Measurements from ENCODE around the gene VSX1.

VSX1 gene

GRCh38 chr20:25049261-25050060 is 32.5 kb downstream of the VSX1 start:
- no peaks in the 10 kb centered on the region for H3K27me3 Mint-ChIP-seq
- H3K27ac Mint-ChIP-seq, result no peak overlapping the region
- peak; percentile 8 for DNase-seq
- H3K4me3 Mint-ChIP-seq, result no peak overlapping the region
- peaks cover 29% of the 10 kb centered on the region for H3K36me3 Mint-ChIP-seq
- CTCF ChIA-PET, result interaction anchor here (1.0 kb wide), 1 partner anchor 13 kb away, joined by 3 read pairs; no protein-coding TSS in a partner anchor
- H3K9me3 Mint-ChIP-seq, result no peaks in the 10 kb centered on the region
- peaks cover 33% of the 10 kb centered on the region for H3K4me1 Mint-ChIP-seq

- H3K4me3 Mint-ChIP-seq, result no peak overlapping the region
- H3K9me3 Mint-ChIP-seq, result no peaks in the 10 kb centered on the region
- H3K27me3 Mint-ChIP-seq, result no peaks in the 10 kb centered on the region
- peaks cover 21% of the 10 kb centered on the region for H3K36me3 Mint-ChIP-seq
- DNase-seq, result no peak
- H3K4me1 Mint-ChIP-seq, result peaks cover 30% of the 10 kb centered on the region
- CTCF ChIA-PET, result no interaction called here
- no peak overlapping the region for H3K27ac Mint-ChIP-seq
Measured at GRCh38 chr20:25048519-25048952, 33.4 kb downstream of the VSX1 start.

DNA sequence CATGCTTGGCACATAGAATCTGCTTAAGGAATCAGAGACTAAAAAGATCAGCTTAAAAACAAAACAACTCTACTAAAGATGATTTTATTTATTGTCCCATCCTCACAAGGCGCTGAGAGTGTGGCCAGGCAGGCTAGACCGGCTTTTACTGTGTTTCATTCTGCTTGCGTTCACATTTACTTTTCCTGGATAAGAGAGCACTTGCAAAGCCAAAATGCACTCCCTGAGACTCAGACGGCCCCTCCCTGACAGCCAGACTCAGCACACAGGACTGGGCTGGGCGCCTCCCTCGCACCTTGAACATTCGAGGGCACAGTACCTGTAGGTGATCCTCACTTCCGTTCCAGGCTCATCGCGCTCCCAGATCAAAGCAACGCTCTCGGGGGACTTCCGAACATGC is 34.2 kb downstream of the VSX1 start:
- CTCF ChIA-PET, result no interaction called here
- Mint-ChIP-seq H3K4me3 (no peak overlapping the region), H3K4me1 (peaks cover 32% of the 10 kb centered on the region), H3K27ac (no peak overlapping the region), H3K9me3 (no peaks in the 10 kb centered on the region), H3K27me3 (no peaks in the 10 kb centered on the region), H3K36me3 (peaks cover 20% of the 10 kb centered on the region)
- DNase-seq, result no peak

- H3K36me3 Mint-ChIP-seq, result peaks cover 21% of the 10 kb centered on the region
- no peak for DNase-seq
- H3K4me3 Mint-ChIP-seq, result no peak overlapping the region
- CTCF ChIA-PET, result no interaction called here
- peaks cover 34% of the 10 kb centered on the region for H3K4me1 Mint-ChIP-seq
- H3K9me3 Mint-ChIP-seq, result no peaks in the 10 kb centered on the region
- no peaks in the 10 kb centered on the region for H3K27me3 Mint-ChIP-seq
- no peak overlapping the region for H3K27ac Mint-ChIP-seq
Measured at GRCh38 chr20:25046736-25047666, 34.9 kb downstream of the VSX1 start.

- Mint-ChIP-seq H3K27me3 (no peaks in the 10 kb centered on the region), H3K9me3 (no peaks in the 10 kb centered on the region), H3K36me3 (peaks cover 20% of the 10 kb centered on the region), H3K27ac (no peak overlapping the region), H3K4me3 (no peak overlapping the region), H3K4me1 (peaks cover 40% of the 10 kb centered on the region)
- CTCF ChIA-PET, result no interaction called here
- no peak for DNase-seq
Measured at GRCh38 chr20:25046181-25046641, 35.7 kb downstream of the VSX1 start.

- Mint-ChIP-seq H3K27ac (peak overlapping the region; percentile 75), H3K4me1 (peaks cover 42% of the 10 kb centered on the region), H3K4me3 (no peak overlapping the region), H3K36me3 (peaks cover 20% of the 10 kb centered on the region), H3K27me3 (no peaks in the 10 kb centered on the region), H3K9me3 (no peaks in the 10 kb centered on the region)
- CTCF ChIA-PET, result no interaction called here
- no peak for DNase-seq
Measured at GRCh38 chr20:25045343-25045712, 36.6 kb downstream of the VSX1 start.

DNA sequence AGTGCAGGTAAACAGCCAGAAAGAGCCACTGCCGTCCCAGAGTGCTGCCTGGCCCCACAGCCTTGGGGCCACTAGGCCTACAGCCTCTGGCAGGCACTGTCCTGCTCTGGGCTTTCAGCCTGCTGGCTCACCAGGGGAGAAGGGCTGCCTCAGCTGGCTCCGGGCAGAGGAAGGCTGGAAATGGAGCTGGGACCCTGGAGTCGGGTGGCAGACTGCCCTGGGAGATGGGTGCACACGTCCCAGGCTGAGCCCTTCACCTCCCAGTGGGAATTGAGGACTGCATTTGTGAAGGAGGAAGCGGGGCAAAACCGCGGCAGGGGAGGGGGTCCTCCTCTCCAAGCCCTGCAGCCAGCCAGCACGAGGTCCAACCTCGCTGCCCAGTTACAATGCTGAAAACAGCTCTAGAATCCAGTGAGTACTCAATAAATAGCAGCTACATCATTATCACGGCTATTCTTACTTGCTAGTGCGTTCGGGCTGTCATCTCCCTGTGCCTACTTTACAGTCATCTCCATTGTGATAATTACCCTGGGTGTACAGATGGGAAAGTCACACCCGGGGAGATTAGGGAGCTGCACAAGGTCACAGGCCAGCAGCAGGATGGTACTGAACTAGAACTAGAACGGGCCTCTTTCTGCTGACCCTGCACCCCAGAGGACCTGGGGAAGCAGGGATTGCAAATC is 37.1 kb downstream of the VSX1 start:
- Mint-ChIP-seq H3K27me3 (no peaks in the 10 kb centered on the region), H3K27ac (peak overlapping the region; percentile 75), H3K36me3 (peaks cover 20% of the 10 kb centered on the region), H3K9me3 (no peaks in the 10 kb centered on the region), H3K4me3 (no peak overlapping the region), H3K4me1 (peaks cover 46% of the 10 kb centered on the region)
- DNase-seq, result no peak
- CTCF ChIA-PET, result no interaction called here

DNA sequence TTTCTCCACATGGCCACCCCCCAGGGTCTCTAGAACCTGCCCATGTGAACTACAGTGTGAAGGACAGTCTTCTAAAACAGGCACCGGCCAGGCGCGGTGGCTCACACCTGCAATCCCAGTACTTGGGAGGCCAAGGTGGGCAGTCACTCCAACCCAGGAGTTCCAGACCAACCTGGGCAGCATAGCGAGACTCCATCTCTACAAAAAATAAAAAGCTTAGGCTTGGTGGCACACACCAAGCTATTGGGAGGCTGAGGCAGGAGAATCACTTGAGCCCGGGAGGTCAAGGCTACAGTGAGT is 37.7 kb downstream of the VSX1 start:
- Mint-ChIP-seq H3K27ac (peak overlapping the region; percentile 88), H3K4me1 (peaks cover 49% of the 10 kb centered on the region), H3K9me3 (no peaks in the 10 kb centered on the region), H3K4me3 (no peak overlapping the region), H3K36me3 (peaks cover 24% of the 10 kb centered on the region), H3K27me3 (no peaks in the 10 kb centered on the region)
- CTCF ChIA-PET, result no interaction called here
- DNase-seq, result no peak

GRCh38 chr20:25043499-25044260 is 38.3 kb downstream of the VSX1 start:
- H3K4me3 Mint-ChIP-seq, result no peak overlapping the region
- peaks cover 49% of the 10 kb centered on the region for H3K4me1 Mint-ChIP-seq
- CTCF ChIA-PET, result no interaction called here
- no peaks in the 10 kb centered on the region for H3K27me3 Mint-ChIP-seq
- DNase-seq, result no peak
- H3K27ac Mint-ChIP-seq, result peak overlapping the region; percentile 88
- peaks cover 26% of the 10 kb centered on the region for H3K36me3 Mint-ChIP-seq
- no peaks in the 10 kb centered on the region for H3K9me3 Mint-ChIP-seq

GRCh38 chr20:25042531-25043498 is 39.1 kb downstream of the VSX1 start:
- peak overlapping the region; percentile 88 for H3K27ac Mint-ChIP-seq
- DNase-seq, result peak; percentile 76
- peaks cover 27% of the 10 kb centered on the region for H3K36me3 Mint-ChIP-seq
- H3K4me1 Mint-ChIP-seq, result peaks cover 54% of the 10 kb centered on the region
- peak overlapping the region; percentile 6 for H3K4me3 Mint-ChIP-seq
- H3K9me3 Mint-ChIP-seq, result no peaks in the 10 kb centered on the region
- CTCF ChIA-PET, result no interaction called here
- no peaks in the 10 kb centered on the region for H3K27me3 Mint-ChIP-seq

DNA sequence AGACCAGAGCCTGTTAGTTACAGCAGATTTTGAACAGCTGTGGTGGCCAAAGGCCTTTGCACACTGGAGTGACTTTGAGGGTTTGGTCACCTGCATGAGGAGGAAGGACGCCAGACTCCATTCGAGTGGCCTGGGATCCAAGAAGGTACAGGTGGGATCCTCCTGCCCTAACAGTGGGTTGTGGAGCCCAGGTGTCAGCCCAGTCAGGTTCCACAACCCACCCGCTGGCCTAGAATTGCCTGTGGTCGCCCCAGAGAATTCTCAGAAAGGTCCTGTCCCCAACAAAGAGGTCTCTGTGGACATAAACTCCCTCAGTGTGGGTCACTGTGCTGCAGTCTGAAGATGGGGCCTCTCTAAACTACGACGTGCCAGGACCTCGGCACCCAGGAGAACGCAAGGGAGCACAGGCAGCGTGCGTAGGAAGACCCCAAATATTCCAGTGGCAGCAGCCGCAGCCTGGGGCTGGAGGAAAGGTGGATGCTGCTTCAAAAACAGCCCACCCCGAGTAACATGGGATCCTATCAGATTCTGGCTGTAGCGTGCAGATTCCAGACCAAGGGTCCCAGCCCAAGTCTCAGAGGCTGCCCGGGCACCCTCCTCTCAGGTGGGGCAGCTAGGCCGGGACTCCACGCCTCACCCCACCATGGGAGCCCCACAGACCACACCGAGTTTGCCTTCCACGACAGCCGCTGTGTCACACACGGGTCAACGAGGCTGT is 40.0 kb downstream of the VSX1 start:
- no peak for DNase-seq
- H3K27me3 Mint-ChIP-seq, result no peaks in the 10 kb centered on the region
- CTCF ChIA-PET, result no interaction called here
- H3K4me1 Mint-ChIP-seq, result peaks cover 62% of the 10 kb centered on the region
- H3K36me3 Mint-ChIP-seq, result peaks cover 19% of the 10 kb centered on the region
- no peak overlapping the region for H3K4me3 Mint-ChIP-seq
- H3K27ac Mint-ChIP-seq, result peak overlapping the region; percentile 88
- no peaks in the 10 kb centered on the region for H3K9me3 Mint-ChIP-seq

DNA sequence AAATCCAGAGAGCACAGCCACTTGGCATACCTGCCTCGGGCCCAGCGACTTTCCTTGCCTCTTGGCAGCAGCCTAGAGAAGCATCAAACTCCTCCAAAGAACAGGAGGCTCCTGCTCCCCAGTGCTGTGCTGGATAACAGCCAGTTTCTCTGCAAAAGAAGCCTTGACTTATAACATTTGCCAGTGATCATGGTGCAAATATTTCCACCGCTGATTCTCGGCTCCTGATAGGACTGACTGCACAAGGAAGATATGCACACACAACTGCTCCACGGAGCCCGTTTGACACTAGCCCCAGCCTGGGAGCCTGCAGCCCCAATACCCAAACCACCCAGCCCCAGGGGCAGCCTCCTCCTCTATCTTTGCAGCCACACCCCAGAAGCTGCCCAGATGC is 41.5 kb downstream of the VSX1 start:
- CTCF ChIA-PET, result no interaction called here
- Mint-ChIP-seq H3K9me3 (no peaks in the 10 kb centered on the region), H3K27ac (no peak overlapping the region), H3K4me1 (peaks cover 77% of the 10 kb centered on the region), H3K4me3 (no peak overlapping the region), H3K27me3 (no peaks in the 10 kb centered on the region), H3K36me3 (peaks cover 20% of the 10 kb centered on the region)
- no peak for DNase-seq
